ENCODE data around the gene TSC2.
"Not testable (repeated sequence)": the region's sequence is repeated elsewhere in the genome, so short reads cannot be mapped to it uniquely, and the experiment has no call there.

The TSC2 gene

DNA sequence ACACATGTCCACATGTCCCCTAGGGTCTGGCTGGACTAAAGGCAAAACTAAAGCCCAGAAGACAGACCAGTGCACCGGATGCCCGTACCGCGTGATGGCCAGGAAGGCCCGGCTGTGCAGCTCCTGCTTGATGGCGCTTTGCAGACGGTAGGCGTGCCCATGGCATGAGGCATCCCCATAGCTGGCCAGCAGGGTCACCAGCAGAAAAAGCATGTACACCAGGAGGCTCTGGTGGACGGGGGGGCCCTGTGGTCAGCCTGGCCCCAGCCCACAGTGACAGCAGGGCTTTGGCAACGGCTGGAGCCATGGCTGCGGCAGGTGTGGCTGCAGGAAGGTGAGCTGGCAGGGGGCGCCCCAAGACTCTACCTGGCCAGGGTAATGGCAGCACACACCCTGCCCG is 45.1 kb downstream of the TSC2 start:
- no peak for TF ChIP-seq CTCF (IDR thresholded peaks at IDR 0.05; ENCODE audit: extremely low read depth, insufficient read depth, missing control alignments)
- no peak for DNase-seq (ENCODE audit: low spot score)
- in situ Hi-C loops (cut with MboI; ENCODE audit: low pct_unique_long_range_greater_than_20kb, low sequenced_read_pairs, unreplicated experiment): no loop called here

DNA sequence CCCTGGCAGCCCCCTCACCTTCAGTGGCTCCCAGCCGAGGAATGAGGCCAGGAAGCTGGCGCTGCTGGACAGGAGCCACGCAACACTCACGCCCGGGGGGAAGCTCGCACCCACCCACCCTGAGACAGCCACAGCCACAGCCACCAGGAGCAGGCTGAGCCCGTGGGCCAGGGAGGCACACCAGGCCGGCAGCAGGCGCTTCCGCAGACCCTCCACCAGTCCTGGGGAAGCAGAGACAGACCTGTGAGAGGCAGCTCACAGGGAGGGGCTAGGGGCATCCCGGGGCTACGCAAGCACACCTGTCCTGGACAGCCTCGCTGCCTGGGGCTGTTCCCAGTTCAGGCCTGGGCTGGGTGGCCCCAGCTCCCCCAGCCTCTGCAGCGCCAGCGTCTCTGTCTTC is 46.0 kb downstream of the TSC2 start:
- DNase-seq (ENCODE audit: low spot score): no peak
- in situ Hi-C loops (cut with MboI; ENCODE audit: low pct_unique_long_range_greater_than_20kb, low sequenced_read_pairs, unreplicated experiment): no loop called here
- no peak for TF ChIP-seq CTCF (IDR thresholded peaks at IDR 0.05; ENCODE audit: extremely low read depth, insufficient read depth, missing control alignments)

DNA sequence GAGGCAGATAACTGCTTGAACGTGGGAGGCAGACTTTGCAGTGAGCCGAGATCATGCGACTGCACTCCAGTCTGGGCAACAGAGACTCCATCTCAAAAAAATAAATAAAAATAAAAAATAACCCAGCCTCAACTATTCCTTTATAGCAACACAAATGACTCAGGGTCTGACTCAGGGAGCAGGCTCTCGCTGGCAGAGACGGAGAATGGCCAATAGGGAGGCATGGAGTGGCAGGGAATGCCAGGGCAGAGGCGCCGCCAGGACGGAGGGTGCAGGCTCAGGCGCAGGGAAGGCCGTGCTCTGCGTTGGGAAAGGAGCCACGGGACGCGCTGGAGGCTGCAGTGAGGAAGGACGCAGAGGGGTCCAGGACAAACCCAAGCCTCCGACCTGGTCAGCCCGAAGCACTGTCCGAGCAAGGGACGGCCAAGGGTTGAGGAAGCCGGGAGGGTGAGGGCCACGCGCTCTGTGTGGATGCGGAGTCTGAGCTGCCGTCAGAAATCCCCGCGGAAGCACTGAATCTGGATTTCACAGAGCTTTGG is 47.6 kb downstream of the TSC2 start:
- in situ Hi-C loops (cut with MboI; ENCODE audit: low pct_unique_long_range_greater_than_20kb, low sequenced_read_pairs, unreplicated experiment): no loop called here
- TF ChIP-seq CTCF (IDR thresholded peaks at IDR 0.05; ENCODE audit: extremely low read depth, insufficient read depth, missing control alignments): no peak

GRCh38 chr16:2095918-2096582 is 48.3 kb downstream of the TSC2 start:
- in situ Hi-C loops (cut with MboI; ENCODE audit: low pct_unique_long_range_greater_than_20kb, low sequenced_read_pairs, unreplicated experiment): no loop called here

More for the DNA sequence above, 47.6 kb downstream of the TSC2 start:
- DNase-seq (ENCODE audit: low spot score): no peak

GRCh38 chr16:2096853-2097595 is 49.2 kb downstream of the TSC2 start:
- DNase-seq (ENCODE audit: low spot score): no peak
- in situ Hi-C loops (cut with MboI; ENCODE audit: low pct_unique_long_range_greater_than_20kb, low sequenced_read_pairs, unreplicated experiment): no loop called here
- no peak for TF ChIP-seq CTCF (IDR thresholded peaks at IDR 0.05; ENCODE audit: extremely low read depth, insufficient read depth, missing control alignments)

More at GRCh38 chr16:2095918-2096582, 48.3 kb downstream of the TSC2 start:
- TF ChIP-seq CTCF (IDR thresholded peaks at IDR 0.05; ENCODE audit: extremely low read depth, insufficient read depth, missing control alignments): no peak
- DNase-seq (ENCODE audit: low spot score): no peak

DNA sequence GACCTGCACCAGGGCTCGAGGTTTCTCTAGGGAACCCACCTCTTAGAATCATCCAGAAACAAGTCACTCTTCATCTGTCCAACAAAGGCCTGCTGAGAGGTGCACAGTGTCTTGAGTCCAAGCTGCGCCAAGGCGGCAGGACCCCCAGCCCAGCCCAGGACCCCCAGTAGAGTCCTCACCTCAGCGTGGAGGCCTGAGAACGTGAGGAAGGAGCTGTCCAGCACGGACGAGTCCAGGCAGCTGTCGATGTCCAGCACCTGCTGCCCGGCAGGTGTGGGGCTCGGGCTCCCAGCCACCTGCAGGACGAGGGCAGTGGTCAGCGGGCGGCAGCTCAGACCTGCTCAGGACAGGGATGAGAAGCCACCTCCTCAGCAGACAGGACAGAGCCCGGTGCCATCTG is 49.9 kb downstream of the TSC2 start:
- DNase-seq (ENCODE audit: low spot score); in situ Hi-C loops (cut with MboI; ENCODE audit: low pct_unique_long_range_greater_than_20kb, low sequenced_read_pairs, unreplicated experiment): not testable (repeated sequence)

- DNase-seq (ENCODE audit: low spot score); in situ Hi-C loops (cut with MboI; ENCODE audit: low pct_unique_long_range_greater_than_20kb, low sequenced_read_pairs, unreplicated experiment): not testable (repeated sequence)
These were observed 53.8 kb downstream of the TSC2 start for GRCh38 chr16:2101581-2101980.

Data from GM13977 (cell line).